ENCODE data around the gene LRPAP1.

The LRPAP1 gene

GRCh38 chr4:3492741-3493719 is 39.2 kb downstream of the LRPAP1 start:
- TF ChIP-seq CTCF (IDR thresholded peaks at IDR 0.05; ENCODE audit: insufficient read depth, missing control alignments) = no peak
- DNase-seq (ENCODE audit: insufficient read length, low spot score) = no peak
- no peak for FAIRE-seq

GRCh38 chr4:3491681-3492405 is 40.4 kb downstream of the LRPAP1 start:
- no peak for TF ChIP-seq CTCF (IDR thresholded peaks at IDR 0.05; ENCODE audit: insufficient read depth, missing control alignments)
- FAIRE-seq (no peak), DNase-seq (ENCODE audit: insufficient read length, low spot score) (no peak)

GRCh38 chr4:3489451-3489962 is 42.7 kb downstream of the LRPAP1 start:
- no peak for DNase-seq (ENCODE audit: insufficient read length, low spot score)
- no peak for FAIRE-seq
- TF ChIP-seq CTCF (IDR thresholded peaks at IDR 0.05; ENCODE audit: insufficient read depth, missing control alignments) = no peak

GRCh38 chr4:3488820-3489219 is 43.4 kb downstream of the LRPAP1 start:
- FAIRE-seq (no peak), DNase-seq (ENCODE audit: insufficient read length, low spot score) (no peak)
- no peak for TF ChIP-seq CTCF (IDR thresholded peaks at IDR 0.05; ENCODE audit: insufficient read depth, missing control alignments)

- no peak for TF ChIP-seq CTCF (IDR thresholded peaks at IDR 0.05; ENCODE audit: insufficient read depth, missing control alignments)
- no peak for FAIRE-seq
- no peak for DNase-seq (ENCODE audit: insufficient read length, low spot score)
Measured at GRCh38 chr4:3487861-3488260, 44.4 kb downstream of the LRPAP1 start.

- DNase-seq (ENCODE audit: insufficient read length, low spot score) = no peak
- no peak for TF ChIP-seq CTCF (IDR thresholded peaks at IDR 0.05; ENCODE audit: insufficient read depth, missing control alignments)
- FAIRE-seq = no peak
Measured at GRCh38 chr4:3486541-3487540, 45.4 kb downstream of the LRPAP1 start.

All from D721Med (cell line).